ENCODE results near the gene KCNJ5. TPM values are rescaled to one million over a fixed set of nuclear protein-coding genes. Genes with fewer than 3 reads are reported as not detected.
"Not testable (repeated sequence)": the region's sequence is repeated elsewhere in the genome, so short reads cannot be mapped to it uniquely, and the experiment has no call there.

The KCNJ5 gene
- total RNA-seq, 1 donor from 2014 or later: 1.5 TPM

DNA sequence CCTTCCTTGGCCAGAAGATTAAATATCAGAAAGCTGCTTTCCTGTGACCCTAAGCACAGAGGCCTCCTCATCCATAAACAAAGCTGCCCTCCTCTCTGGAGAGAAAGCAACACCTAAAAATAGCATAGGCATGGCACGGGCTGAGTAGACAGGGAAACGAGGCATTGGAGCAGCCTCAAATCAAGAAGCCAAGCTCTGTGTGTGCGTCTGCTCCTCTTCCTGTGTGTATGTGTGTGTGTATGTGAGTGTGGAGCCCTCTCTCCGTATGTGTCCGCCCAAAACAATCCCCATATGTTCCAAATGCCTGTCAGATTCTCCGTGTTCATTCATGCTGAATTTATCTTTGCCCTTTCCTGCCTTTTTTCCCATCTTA, 24.0 kb downstream of the KCNJ5 start:
- H3K36me3 ChIP-seq: no peaks in the 10 kb centered on the region
- no peaks in the 10 kb centered on the region for H3K9me3 ChIP-seq
- H3K27me3 ChIP-seq: no peaks in the 10 kb centered on the region
- DNase-seq (ENCODE audit: extremely low spot score in 2 of 2): no peak
- intact Hi-C loops (cut with DNase I): no loop called here
- no peak overlapping the region for H3K4me3 ChIP-seq
- H3K27ac ChIP-seq: no peak overlapping the region
- peaks cover 6% of the 10 kb centered on the region for H3K4me1 ChIP-seq
- TF ChIP-seq POLR2AphosphoS5 (IDR thresholded peaks at IDR 0.05; ENCODE audit: insufficient read depth in 1 of 2, low read depth in 1 of 2): no peak
- no peak for TF ChIP-seq POLR2A (IDR thresholded peaks at IDR 0.05)
- TF ChIP-seq, protein P1, sequence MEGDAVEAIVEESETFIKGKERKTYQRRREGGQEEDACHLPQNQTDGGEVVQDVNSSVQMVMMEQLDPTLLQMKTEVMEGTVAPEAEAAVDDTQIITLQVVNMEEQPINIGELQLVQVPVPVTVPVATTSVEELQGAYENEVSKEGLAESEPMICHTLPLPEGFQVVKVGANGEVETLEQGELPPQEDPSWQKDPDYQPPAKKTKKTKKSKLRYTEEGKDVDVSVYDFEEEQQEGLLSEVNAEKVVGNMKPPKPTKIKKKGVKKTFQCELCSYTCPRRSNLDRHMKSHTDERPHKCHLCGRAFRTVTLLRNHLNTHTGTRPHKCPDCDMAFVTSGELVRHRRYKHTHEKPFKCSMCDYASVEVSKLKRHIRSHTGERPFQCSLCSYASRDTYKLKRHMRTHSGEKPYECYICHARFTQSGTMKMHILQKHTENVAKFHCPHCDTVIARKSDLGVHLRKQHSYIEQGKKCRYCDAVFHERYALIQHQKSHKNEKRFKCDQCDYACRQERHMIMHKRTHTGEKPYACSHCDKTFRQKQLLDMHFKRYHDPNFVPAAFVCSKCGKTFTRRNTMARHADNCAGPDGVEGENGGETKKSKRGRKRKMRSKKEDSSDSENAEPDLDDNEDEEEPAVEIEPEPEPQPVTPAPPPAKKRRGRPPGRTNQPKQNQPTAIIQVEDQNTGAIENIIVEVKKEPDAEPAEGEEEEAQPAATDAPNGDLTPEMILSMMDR (IDR thresholded peaks at IDR 0.05): no peak

DNA sequence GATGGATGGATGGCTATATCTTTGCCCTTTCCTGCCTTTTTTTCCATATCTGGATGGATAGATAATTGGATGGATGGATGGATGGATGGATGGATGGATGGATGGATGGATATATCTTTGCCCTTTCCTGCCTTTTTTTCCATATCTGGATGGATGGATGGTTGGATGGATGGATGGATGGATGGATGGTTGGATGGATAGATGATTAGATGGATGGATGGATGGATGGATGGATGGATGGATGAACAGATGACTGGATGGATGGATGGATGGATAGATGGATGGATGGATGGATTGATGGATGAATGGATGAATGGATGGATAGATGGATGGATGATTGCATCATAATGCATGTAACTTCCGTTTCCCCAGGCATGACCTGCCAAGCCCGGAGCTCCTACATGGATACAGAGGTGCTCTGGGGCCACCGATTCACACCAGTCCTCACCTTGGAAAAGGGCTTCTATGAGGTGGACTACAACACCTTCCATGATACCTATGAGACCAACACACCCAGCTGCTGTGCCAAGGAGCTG, 24.9 kb downstream of the KCNJ5 start:
- Histone ChIP-seq H3K36me3 (no peaks in the 10 kb centered on the region), H3K9me3 (no peaks in the 10 kb centered on the region), H3K27ac (no peak overlapping the region), H3K4me3 (no peak overlapping the region), H3K4me1 (peaks cover 6% of the 10 kb centered on the region), H3K27me3 (no peaks in the 10 kb centered on the region)
- no peak for DNase-seq (ENCODE audit: extremely low spot score in 2 of 2)
- intact Hi-C loops (cut with DNase I): no loop called here
- TF ChIP-seq POLR2AphosphoS5 (IDR thresholded peaks at IDR 0.05; ENCODE audit: insufficient read depth in 1 of 2, low read depth in 1 of 2) (no peak), POLR2A (IDR thresholded peaks at IDR 0.05) (no peak)
- TF ChIP-seq, protein P1 (IDR thresholded peaks at IDR 0.05): no peak

DNA sequence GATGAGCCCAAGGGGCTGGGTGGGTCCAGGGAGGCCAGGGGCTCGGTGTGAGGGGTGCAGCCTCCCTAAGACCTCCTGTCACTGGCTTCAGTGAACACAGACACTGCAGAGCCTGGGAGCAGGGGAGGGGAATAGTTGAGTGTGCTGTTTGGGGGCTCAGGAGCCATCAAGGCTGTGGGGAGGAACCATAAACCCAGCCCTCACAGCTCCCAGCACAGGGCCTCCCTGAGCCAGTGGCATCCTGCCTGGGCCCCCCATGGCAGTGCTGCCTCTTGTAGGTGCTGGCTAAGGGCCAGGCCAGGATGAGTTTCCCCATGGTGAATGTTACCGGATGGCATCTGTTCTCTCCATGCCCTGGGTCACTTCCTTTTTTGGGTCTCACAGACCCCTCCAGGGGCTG, 25.5 kb downstream of the KCNJ5 start:
- intact Hi-C loops (cut with DNase I): no loop called here
- peaks cover 6% of the 10 kb centered on the region for H3K4me1 ChIP-seq
- no peak for DNase-seq (ENCODE audit: extremely low spot score in 2 of 2)
- H3K9me3 ChIP-seq: no peaks in the 10 kb centered on the region
- no peak overlapping the region for H3K4me3 ChIP-seq
- no peaks in the 10 kb centered on the region for H3K27me3 ChIP-seq
- TF ChIP-seq, protein P1 (IDR thresholded peaks at IDR 0.05): no peak
- no peak for TF ChIP-seq POLR2A (IDR thresholded peaks at IDR 0.05)
- no peak for TF ChIP-seq POLR2AphosphoS5 (IDR thresholded peaks at IDR 0.05; ENCODE audit: insufficient read depth in 1 of 2, low read depth in 1 of 2)
- H3K27ac ChIP-seq: no peak overlapping the region
- H3K36me3 ChIP-seq: no peaks in the 10 kb centered on the region

DNA sequence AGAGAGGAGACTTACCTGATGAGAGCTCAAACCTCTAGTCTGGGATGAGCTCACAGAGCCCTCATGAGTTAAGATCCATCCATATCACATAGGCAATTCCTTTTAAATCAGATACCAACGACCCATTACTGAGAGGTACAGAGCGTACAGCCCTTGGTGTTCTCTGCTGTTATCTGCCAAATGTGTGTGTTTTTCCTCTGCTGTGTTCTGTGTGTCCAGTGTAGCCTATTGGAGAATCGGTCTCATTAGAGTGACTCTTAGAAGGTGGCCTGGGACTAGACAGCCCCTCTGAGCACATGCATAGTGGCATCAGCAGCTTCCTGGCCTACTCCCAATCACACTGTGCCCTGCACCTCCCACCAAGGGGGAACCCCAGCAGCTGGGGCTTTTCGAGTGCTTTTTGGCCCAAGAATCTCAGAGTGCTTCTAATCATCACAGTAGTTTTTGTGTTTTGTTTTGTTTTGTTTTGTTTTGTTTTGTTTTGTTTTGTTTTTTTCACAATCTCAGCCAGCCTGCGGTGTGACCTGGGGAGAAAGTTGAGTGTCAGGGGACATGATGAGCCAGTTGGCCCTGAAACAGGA, 26.1 kb downstream of the KCNJ5 start:
- H3K4me3 ChIP-seq: no peak overlapping the region
- H3K27ac ChIP-seq: no peak overlapping the region
- H3K36me3 ChIP-seq: no peaks in the 10 kb centered on the region
- H3K4me1 ChIP-seq: peaks cover 6% of the 10 kb centered on the region
- intact Hi-C loops (cut with DNase I): no loop called here
- TF ChIP-seq POLR2AphosphoS5 (IDR thresholded peaks at IDR 0.05; ENCODE audit: insufficient read depth in 1 of 2, low read depth in 1 of 2) (no peak), POLR2A (IDR thresholded peaks at IDR 0.05) (no peak)
- TF ChIP-seq, protein P1 (IDR thresholded peaks at IDR 0.05): no peak
- no peaks in the 10 kb centered on the region for H3K9me3 ChIP-seq
- no peaks in the 10 kb centered on the region for H3K27me3 ChIP-seq
- no peak for DNase-seq (ENCODE audit: extremely low spot score in 2 of 2)

DNA sequence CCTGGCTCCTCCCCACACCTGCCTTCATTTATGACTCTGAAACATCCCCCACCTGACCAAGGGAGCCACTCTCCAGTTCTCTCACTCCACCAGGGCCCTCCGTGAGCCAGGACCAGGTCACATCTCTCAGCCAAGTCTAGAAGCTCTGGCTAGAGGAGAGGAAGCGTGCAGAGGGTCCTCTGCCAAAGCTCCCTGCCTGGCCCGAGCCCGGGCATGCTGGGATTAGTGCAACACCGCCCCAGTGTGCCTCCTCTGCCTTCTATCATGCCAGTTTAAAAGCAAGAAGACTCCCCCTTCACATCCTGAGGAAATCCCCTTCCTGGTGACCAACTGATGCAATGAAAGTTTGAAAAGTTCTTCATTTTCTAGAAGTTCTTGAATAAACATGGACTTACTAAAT, 28.1 kb downstream of the KCNJ5 start:
- no peaks in the 10 kb centered on the region for H3K9me3 ChIP-seq
- no peaks in the 10 kb centered on the region for H3K27me3 ChIP-seq
- no peaks in the 10 kb centered on the region for H3K36me3 ChIP-seq
- H3K4me1 ChIP-seq: peaks cover 2% of the 10 kb centered on the region
- no peak for DNase-seq (ENCODE audit: extremely low spot score in 2 of 2)
- no peak overlapping the region for H3K4me3 ChIP-seq
- TF ChIP-seq POLR2A (IDR thresholded peaks at IDR 0.05) (no peak), POLR2AphosphoS5 (IDR thresholded peaks at IDR 0.05; ENCODE audit: insufficient read depth in 1 of 2, low read depth in 1 of 2) (no peak)
- TF ChIP-seq, protein P1 (IDR thresholded peaks at IDR 0.05): no peak
- intact Hi-C loops (cut with DNase I): no loop called here
- H3K27ac ChIP-seq: no peak overlapping the region

DNA sequence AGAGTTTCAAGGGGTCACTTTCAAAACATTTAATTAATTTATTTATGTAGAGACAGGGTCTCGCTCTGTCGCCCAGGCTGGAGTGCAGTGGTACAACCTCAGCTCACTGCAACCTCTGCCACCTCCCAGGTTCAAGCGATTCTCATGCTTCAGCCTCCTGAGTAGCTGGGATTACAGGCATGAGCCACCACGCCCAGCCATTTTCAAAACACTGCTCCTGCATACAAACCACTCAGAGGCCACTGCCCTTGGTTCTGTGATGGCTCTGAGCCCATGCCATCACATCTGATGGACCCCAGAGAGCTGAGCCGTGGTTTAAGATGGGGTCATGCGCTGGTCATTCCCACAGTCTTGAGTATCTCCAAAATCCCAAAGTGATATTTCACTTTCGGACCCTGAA, 28.5 kb downstream of the KCNJ5 start:
- H3K36me3 ChIP-seq; intact Hi-C loops (cut with DNase I); H3K9me3 ChIP-seq; DNase-seq (ENCODE audit: extremely low spot score in 2 of 2); H3K27ac ChIP-seq; H3K4me1 ChIP-seq; H3K4me3 ChIP-seq; H3K27me3 ChIP-seq: not testable (repeated sequence)

Measured in vagina (tissue), 2 donors.